Right renal pelvis (tissue), 4 donors: ENCODE data around the gene GRSF1. TPM values are rescaled to one million over a fixed set of nuclear protein-coding genes. Genes with fewer than 3 reads are reported as not detected.

Source experiments
- DNase-seq, 4 donors: peaks; one replicate each; pipeline ENCODE4 v3.0.0-alpha.2; 2013; ENCODE audit warnings: low read depth in 4 of 4, low spot score in 3 of 4, missing footprints in 1 of 4
- polyA plus RNA-seq, 4 donors: library from polyadenylated mRNA; unstranded; fragments of 120-200 nt; gene quantifications; one replicate each; pipeline ENCODE4 v1.2.1, GENCODE V29; 2013; ENCODE audit not compliant: insufficient read length in 4 of 4

GRSF1 gene
- polyA plus RNA-seq, 4 donors: 118 to 139 (median 137) TPM

GRCh38 chr4:70768301-70768948, 71.3 kb downstream of the GRSF1 start:
- DNase-seq: no peak

Other genes starting within 250 kb of the GRSF1 start
- gene AMBN, start 247.6 kb downstream of the GRSF1 start, polyA plus RNA-seq: 1 to 10 TPM; 1.2 to 1.6 (median 1.5) TPM
- 1 to 10 TPM; 4.9 to 7.0 (median 5.7) TPM for gene ENAM, start 211.1 kb downstream of the GRSF1 start, polyA plus RNA-seq
- gene JCHAIN, start 173.4 kb downstream of the GRSF1 start, polyA plus RNA-seq: 1 to 10 TPM in 1 of 4 donors, under 1 TPM in 3; 0.54 to 1.1 (median 0.84) TPM
- 10 to 100 TPM; 44.1 to 50.3 (median 49.6) TPM for gene UTP3, start 151.4 kb downstream of the GRSF1 start, polyA plus RNA-seq
- gene RUFY3, start 117.9 kb downstream of the GRSF1 start, polyA plus RNA-seq: 100 to 1,000 TPM in 2 of 4 donors, 10 to 100 TPM in 2; 81.1 to 109 (median 99.7) TPM
- gene MOB1B, start 62.5 kb upstream of the GRSF1 start, polyA plus RNA-seq: 10 to 100 TPM; 40.5 to 52.9 (median 45.9) TPM
- gene DCK, start 153.8 kb upstream of the GRSF1 start, polyA plus RNA-seq: 10 to 100 TPM; 33.5 to 47.1 (median 42.3) TPM